PC-3 (cell line): Measurements from ENCODE around the gene RABAC1. TPM values are rescaled to one million over a fixed set of nuclear protein-coding genes. Genes with fewer than 3 reads are reported as not detected.
A peak's percentile ranks its signal among the peaks of the same experiment; 100 is the strongest.

ENCODE experiments used
- ATAC-seq: fragments of 200-7000 bp; cut with Tn5 transposase; 2 replicates; pipeline ENCODE4 v1.9.1; 2020; ENCODE audit warnings: mild to moderate bottlenecking, moderate library complexity
- BruUV-seq: library from RNA; stranded (reverse); fragments of 400-500 nt; replicated peaks from 2 replicates; lab custom pipeline; 2021; lab: Mats Ljungman, UMichigan
- CTCF ChIA-PET: fragments of 300-600 bp; sonication (Branson Sonifier 250); formaldehyde crosslinking; loops from one replicate; lab custom pipeline; 2022; ENCODE audit warnings: antibody characterized with exemption; lab: Charles Lee
- POLR2A ChIA-PET: fragments of 300-600 bp; sonication (Branson Sonifier 250); formaldehyde crosslinking; loops from one replicate; lab custom pipeline; 2022; ENCODE audit warnings: antibody characterized with exemption; ENCODE audit not compliant: unreplicated experiment; lab: Charles Lee
- DNase-seq: peaks from one replicate; pipeline ENCODE4 v3.0.0-alpha.2; 2015
- H2AFZ ChIP-seq: fragments of 300-600 bp; sonication (generic); 2 replicates; pipeline ENCODE4 v1.6.0; 2016; ENCODE audit warnings: antibody characterized with exemption, low read length
- H3F3A ChIP-seq: fragments of 300-600 bp; sonication (generic); one replicate; pipeline ENCODE4 v1.6.0; 2017; ENCODE audit warnings: antibody characterized with exemption, low read length, control low read depth, mild to moderate bottlenecking; ENCODE audit not compliant: unreplicated experiment
- H3K27ac ChIP-seq: fragments of 300-600 bp; sonication (generic); 2 replicates; pipeline ENCODE4 v1.5.1; 2016; ENCODE audit warnings: mild to moderate bottlenecking, low read length
- H3K27me3 ChIP-seq: fragments of 300-600 bp; sonication (generic); 2 replicates; pipeline ENCODE4 v1.6.1; 2016; ENCODE audit warnings: low read length, mixed read lengths
- H3K36me3 ChIP-seq: fragments of 300-600 bp; sonication (generic); 2 replicates; pipeline ENCODE4 v1.6.1; 2016; ENCODE audit warnings: low read depth, mixed run types, low read length, mixed read lengths
- H3K4me1 ChIP-seq: fragments of 300-600 bp; sonication (generic); 2 replicates; pipeline ENCODE4 v1.5.1; 2016; ENCODE audit warnings: low read length; ENCODE audit not compliant: insufficient read depth
- H3K4me2 ChIP-seq: fragments of 300-600 bp; sonication (generic); 2 replicates; pipeline ENCODE4 v1.6.0; 2016; ENCODE audit warnings: low read length
- H3K4me3 ChIP-seq: fragments of 300-600 bp; sonication (generic); 2 replicates; pipeline ENCODE4 v1.5.1; 2016; ENCODE audit warnings: mild to moderate bottlenecking, low read length, mixed read lengths
- H3K79me2 ChIP-seq: fragments of 300-600 bp; sonication (generic); 2 replicates; pipeline ENCODE4 v1.6.1; 2017; ENCODE audit warnings: low read length, mixed read lengths
- H3K9ac ChIP-seq: fragments of 300-600 bp; sonication (generic); 2 replicates; pipeline ENCODE4 v1.6.0; 2016; ENCODE audit warnings: mild to moderate bottlenecking, low read length
- H3K9me2 ChIP-seq: fragments of 300-600 bp; sonication (generic); replicated peaks from 2 replicates; pipeline ENCODE4 v1.6.1; 2016; ENCODE audit warnings: mixed run types, low read length, mixed read lengths
- H3K9me3 ChIP-seq: fragments of 300-600 bp; sonication (generic); 2 replicates; pipeline ENCODE4 v1.6.1; 2016; ENCODE audit warnings: low read length, mixed read lengths
- H4K20me1 ChIP-seq: fragments of 300-600 bp; sonication (generic); 2 replicates; pipeline ENCODE4 v1.6.1; 2016; ENCODE audit warnings: low read length, mixed read lengths
- EZH2 ChIP-seq: fragments of 300-600 bp; sonication (generic); IDR thresholded peaks from one replicate; pipeline ENCODE4 v1.6.1; 2017; ENCODE audit warnings: antibody characterized with exemption, mild to moderate bottlenecking, low read length; ENCODE audit not compliant: unreplicated experiment
- EZH2phosphoT487 ChIP-seq: fragments of 300-600 bp; sonication (generic); IDR thresholded peaks from 2 replicates; pipeline ENCODE4 v1.6.1; 2018; ENCODE audit warnings: mild to moderate bottlenecking, antibody characterized with exemption, low read length, borderline replicate concordance
- intact Hi-C: fragments of 100-400 bp; cut with micrococcal nuclease; formaldehyde crosslinking; loops from 2 replicates; pipeline ENCODE4 v1.9.0; 2023
- total RNA-seq: library from RNA; depleted of rRNA; stranded (reverse); fragments of >200 nt; gene quantifications from 2 replicates; pipeline ENCODE4 v1.2.3, GENCODE V29; 2014
- TF ChIP-seq, protein P1 (sequence below): fragments of 300-600 bp; sonication (generic); conservative IDR thresholded peaks from 2 replicates; pipeline ENCODE4 v1.5.1; 2017; ENCODE audit warnings: antibody characterized with exemption, low read depth, mild to moderate bottlenecking, low read length

The RABAC1 gene
- total RNA-seq, 1 experiment from 2014 or later = 158 TPM

- no peaks in the 10 kb centered on the region for H3K9me3 ChIP-seq
- no peaks in the 10 kb centered on the region for H3K9me2 ChIP-seq
- TF ChIP-seq, protein P1, sequence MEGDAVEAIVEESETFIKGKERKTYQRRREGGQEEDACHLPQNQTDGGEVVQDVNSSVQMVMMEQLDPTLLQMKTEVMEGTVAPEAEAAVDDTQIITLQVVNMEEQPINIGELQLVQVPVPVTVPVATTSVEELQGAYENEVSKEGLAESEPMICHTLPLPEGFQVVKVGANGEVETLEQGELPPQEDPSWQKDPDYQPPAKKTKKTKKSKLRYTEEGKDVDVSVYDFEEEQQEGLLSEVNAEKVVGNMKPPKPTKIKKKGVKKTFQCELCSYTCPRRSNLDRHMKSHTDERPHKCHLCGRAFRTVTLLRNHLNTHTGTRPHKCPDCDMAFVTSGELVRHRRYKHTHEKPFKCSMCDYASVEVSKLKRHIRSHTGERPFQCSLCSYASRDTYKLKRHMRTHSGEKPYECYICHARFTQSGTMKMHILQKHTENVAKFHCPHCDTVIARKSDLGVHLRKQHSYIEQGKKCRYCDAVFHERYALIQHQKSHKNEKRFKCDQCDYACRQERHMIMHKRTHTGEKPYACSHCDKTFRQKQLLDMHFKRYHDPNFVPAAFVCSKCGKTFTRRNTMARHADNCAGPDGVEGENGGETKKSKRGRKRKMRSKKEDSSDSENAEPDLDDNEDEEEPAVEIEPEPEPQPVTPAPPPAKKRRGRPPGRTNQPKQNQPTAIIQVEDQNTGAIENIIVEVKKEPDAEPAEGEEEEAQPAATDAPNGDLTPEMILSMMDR = no peak
- TF ChIP-seq EZH2phosphoT487 (no peak), EZH2 (no peak)
- H3K9ac ChIP-seq = peak overlapping the region; percentile 86
- no peaks in the 10 kb centered on the region for H3K27me3 ChIP-seq
- peaks cover 15% of the 10 kb centered on the region for H3K4me1 ChIP-seq
- ATAC-seq (peak; percentile 75), DNase-seq (peak; percentile 60)
- CTCF ChIA-PET = interaction anchor here (1.3 to 1.7 kb wide), 2 partner anchors 76 to 85 kb away, joined by 3 to 5 read pairs; no protein-coding TSS in a partner anchor
- intact Hi-C loops = loop anchor here (2.0 to 10.0 kb wide), 4 partner anchors 71 to 164 kb away; partner anchors contain the start of gene CEACAM3
- peak overlapping the region; percentile 88 for H2AFZ ChIP-seq
- no peaks in the 10 kb centered on the region for H3K79me2 ChIP-seq
- TSS peak; percentile 89 for BruUV-seq
- H3K36me3 ChIP-seq = no peaks in the 10 kb centered on the region
- no peaks in the 10 kb centered on the region for H4K20me1 ChIP-seq
- peak overlapping the region; percentile 88 for H3K4me3 ChIP-seq
- H3F3A ChIP-seq = no peaks in the 10 kb centered on the region
- H3K27ac ChIP-seq = peak overlapping the region; percentile 47
- POLR2A ChIA-PET = no interaction called here
- H3K4me2 ChIP-seq = peak overlapping the region; percentile 99
These were observed 610 bp downstream of the RABAC1 start for GRCh38 chr19:41958367-41959055.

GRCh38 chr19:41957838-41958366, 1.2 kb downstream of the RABAC1 start:
- H3K27ac ChIP-seq = peak overlapping the region; percentile 48
- peaks cover 15% of the 10 kb centered on the region for H3K4me1 ChIP-seq
- ChIA-PET POLR2A (interaction anchor here (0.7 kb wide), 1 partner anchor 96 kb away, joined by 3 read pairs; no protein-coding TSS in a partner anchor), CTCF (interaction anchor here (1.7 kb wide), 1 partner anchor 77 kb away, joined by 5 read pairs; no protein-coding TSS in a partner anchor)
- H3F3A ChIP-seq = no peaks in the 10 kb centered on the region
- H3K9me3 ChIP-seq = no peaks in the 10 kb centered on the region
- H3K4me3 ChIP-seq = peak overlapping the region; percentile 88
- no TSS peak for BruUV-seq
- ATAC-seq (peak; percentile 73), DNase-seq (peak; percentile 87)
- peak overlapping the region; percentile 88 for H2AFZ ChIP-seq
- TF ChIP-seq EZH2phosphoT487 (no peak), EZH2 (no peak)
- TF ChIP-seq, protein P1 = peak; percentile 84
- no peaks in the 10 kb centered on the region for H3K9me2 ChIP-seq
- peak overlapping the region; percentile 99 for H3K4me2 ChIP-seq
- H3K36me3 ChIP-seq = no peaks in the 10 kb centered on the region
- no peaks in the 10 kb centered on the region for H3K79me2 ChIP-seq
- H3K27me3 ChIP-seq = no peaks in the 10 kb centered on the region
- H4K20me1 ChIP-seq = no peaks in the 10 kb centered on the region
- H3K9ac ChIP-seq = peak overlapping the region; percentile 86
- intact Hi-C loops = loop anchor here (2.0 to 10.0 kb wide), 4 partner anchors 71 to 163 kb away; partner anchors contain the start of gene CEACAM3
